SK-N-SH (cell line): Measurements from ENCODE around the gene CLPX. TPM values are rescaled to one million over a fixed set of nuclear protein-coding genes. Genes with fewer than 3 reads are reported as not detected.
"Not testable (repeated sequence)": the region's sequence is repeated elsewhere in the genome, so short reads cannot be mapped to it uniquely, and the experiment has no call there.

ENCODE experiments used
- CTCF ChIA-PET: fragments of 300-600, 350-600 bp; formaldehyde crosslinking; extraction: SDS; loops from one replicate; lab custom pipeline; 2021; lab: Yijun Ruan, JAX
- POLR2A ChIA-PET: fragments of 350-600 bp; sonication (Branson Sonifier 250); formaldehyde crosslinking; extraction: SDS; loops from one replicate; lab custom pipeline; 2020; ENCODE audit warnings: antibody characterized with exemption, inconsistent platforms; lab: Yijun Ruan, JAX
- DNase-seq: peaks from one replicate; pipeline ENCODE4 v3.0.0; 2012
- H2AFZ ChIP-seq: fragments of 200-600 bp; sonication (generic); 2 replicates; pipeline ENCODE4 v1.8.1; 2016; ENCODE audit warnings: antibody characterized with exemption, mild to moderate bottlenecking, low read depth
- H3F3A ChIP-seq: fragments of 200-600 bp; sonication (generic); replicated peaks from 2 replicates; pipeline ENCODE3; 2016; ENCODE audit warnings: antibody characterized with exemption, mild to moderate bottlenecking; ENCODE audit not compliant: insufficient read depth
- H3K27ac ChIP-seq, 2 experiments: fragments of 200-500 bp in 1 of 2; fragments of 200-600 bp in 1 of 2; sonication (Bioruptor generic) in 1 of 2; sonication (generic), shearing (Covaris generic) in 1 of 2; 2 replicates each; pipeline versions ENCODE4 v1.5.1 to v1.6.1; 2014 to 2016; ENCODE audit warnings: low read depth in 2 of 2, inconsistent platforms in 1 of 2, low read length in 1 of 2, mild to moderate bottlenecking in 1 of 2, mixed read lengths in 1 of 2
- H3K27me3 ChIP-seq: fragments of 200-600 bp; sonication (generic), shearing (Covaris generic); 2 replicates; pipeline ENCODE4 v1.6.1; 2016; ENCODE audit warnings: mixed run types; ENCODE audit not compliant: insufficient read depth
- H3K36me3 ChIP-seq, 2 experiments: fragments of 200-500 bp in 1 of 2; fragments of 200-600 bp in 1 of 2; sonication (Bioruptor generic) in 1 of 2; sonication (generic) in 1 of 2; replicated peaks in 1 of 2; 2 replicates each; pipeline versions ENCODE3 to v1.5.1; 2014 to 2016; ENCODE audit warnings: low read length in 1 of 2, mild to moderate bottlenecking in 1 of 2; ENCODE audit not compliant: insufficient read depth in 2 of 2, control insufficient read depth in 1 of 2
- H3K4me1 ChIP-seq, 2 experiments: fragments of 200-500 bp in 1 of 2; fragments of 200-600 bp in 1 of 2; sonication (Bioruptor generic) in 1 of 2; sonication (generic), shearing (Covaris generic) in 1 of 2; 2 replicates each; pipeline versions ENCODE4 v1.5.1 to v1.6.1; 2014 to 2016; ENCODE audit warnings: low read depth in 1 of 2, low read length in 1 of 2, mixed run types in 1 of 2; ENCODE audit not compliant: insufficient read depth in 2 of 2, control insufficient read depth in 1 of 2
- H3K4me2 ChIP-seq: fragments of 200-600 bp; sonication (generic), shearing (Covaris generic); 2 replicates; pipeline ENCODE4 v1.6.1; 2017; ENCODE audit warnings: mixed run types
- H3K4me3 ChIP-seq, 2 experiments: fragments of 200-500 bp in 1 of 2; fragments of 200-600 bp in 1 of 2; sonication (Bioruptor generic) in 1 of 2; sonication (generic), shearing (Covaris generic) in 1 of 2; 2 replicates each; pipeline versions ENCODE4 v1.5.1 to v1.8.1; 2014 to 2016; ENCODE audit warnings: low read depth in 2 of 2, inconsistent platforms in 1 of 2, low read length in 1 of 2, mild to moderate bottlenecking in 1 of 2, mixed read lengths in 1 of 2, moderate library complexity in 1 of 2
- H3K79me2 ChIP-seq: fragments of 200-600 bp; sonication (generic); 2 replicates; pipeline ENCODE4 v1.8.1; 2017; ENCODE audit warnings: mild to moderate bottlenecking; ENCODE audit not compliant: insufficient read depth
- H3K9ac ChIP-seq: fragments of 200-600 bp; sonication (generic); 2 replicates; pipeline ENCODE4 v1.6.1; 2017; ENCODE audit warnings: mixed run types
- H3K9me2 ChIP-seq: fragments of 200-600 bp; sonication (generic); 2 replicates; pipeline ENCODE4 v1.6.1; 2017; ENCODE audit warnings: mixed run types
- H3K9me3 ChIP-seq: fragments of 200-600 bp; sonication (generic); 2 replicates; pipeline ENCODE4 v1.6.1; 2017; ENCODE audit warnings: mixed run types, mild to moderate bottlenecking, moderate library complexity
- H4K20me1 ChIP-seq: fragments of 200-600 bp; sonication (generic); 2 replicates; pipeline ENCODE4 v1.6.1; 2017; ENCODE audit warnings: mild to moderate bottlenecking, mixed run types; ENCODE audit not compliant: insufficient read depth
- CTCF ChIP-seq: fragments of 200-600 bp; sonication (generic); IDR thresholded peaks from 2 replicates; pipeline ENCODE4 v1.6.1; 2017; ENCODE audit warnings: antibody characterized with exemption, mild to moderate bottlenecking, moderate library complexity
- EZH2phosphoT487 ChIP-seq: fragments of 200-600 bp; sonication (generic); IDR thresholded peaks from 2 replicates; pipeline ENCODE4 v1.6.1; 2017; ENCODE audit warnings: low read depth, mixed run types, mild to moderate bottlenecking, antibody characterized with exemption, moderate library complexity, borderline replicate concordance
- JUND ChIP-seq: IDR thresholded peaks from 2 replicates; pipeline ENCODE4 v1.4.0; 2012
- RAD21 ChIP-seq: IDR thresholded peaks from 2 replicates; pipeline ENCODE4 v1.6.1; 2012; ENCODE audit warnings: mild to moderate bottlenecking, low read length
- REST ChIP-seq: IDR thresholded peaks from 2 replicates; pipeline ENCODE4 v1.6.1; 2012; ENCODE audit warnings: mild to moderate bottlenecking, low read depth, low read length, moderate library complexity
- SMC3 ChIP-seq: IDR thresholded peaks from 2 replicates; pipeline ENCODE4 v1.6.1; 2012; ENCODE audit warnings: low read depth, low read length, improper control_type of control experiment
- WGBS: methylation state at CpG from one replicate; pipeline ENCODE4 v1.1.6; 2017; ENCODE audit warnings: low lambda C conversion rate; 5-methylcytosine and 5-hydroxymethylcytosine counted together
- polyA plus RNA-seq, 3 experiments: library from polyadenylated mRNA; depleted of rRNA; stranded (reverse); fragments of >200 nt; gene quantifications; 2 replicates each; pipeline ENCODE4 v1.2.3, GENCODE V29; 2012

Gene CLPX
- polyA plus RNA-seq, 1 of the 3 experiments (the other 2 are of a cell fraction): 12.9 TPM

- Histone ChIP-seq H3K9me3 (no peaks in the 10 kb centered on the region), H3K9ac (no peak overlapping the region), H3K4me1 (peaks cover 0 to 5% of the 10 kb centered on the region in 2 experiments; a peak in 1 of 4 replicates), H3F3A (no peaks in the 10 kb centered on the region), H3K9me2 (no peaks in the 10 kb centered on the region), H3K27me3 (no peaks in the 10 kb centered on the region), H3K27ac (no peak overlapping the region), H3K79me2 (peaks cover 8% of the 10 kb centered on the region; the same call in 1 of the 2 replicates), H3K4me3 (peak overlapping the region in 1 of 2 experiments; percentile 16; a peak in 1 of 4 replicates), H2AFZ (peak overlapping the region; percentile 28; the same call in 1 of the 2 replicates), H3K4me2 (no peak overlapping the region), H3K36me3 (no peaks in the 10 kb centered on the region), H4K20me1 (no peaks in the 10 kb centered on the region)
- WGBS: 10% methylated on average over 3 of the region's 3 CpGs
- POLR2A ChIA-PET: no interaction called here
- CTCF ChIA-PET: interaction anchor here (0.6 to 7.4 kb wide), 15 partner anchors 19 to 147 kb away, joined by 3 to 72 read pairs (median 5); partner anchors contain the start of genes CILP, PARP16 and RNU5B-1
- DNase-seq: peak; percentile 80
- TF ChIP-seq RAD21: peak; percentile 96
- no peak for TF ChIP-seq EZH2phosphoT487
- TF ChIP-seq JUND: no peak
- TF ChIP-seq SMC3: peak; percentile 81
- peak; percentile 86 for TF ChIP-seq CTCF
- TF ChIP-seq REST: no peak
Measured at GRCh38 chr15:65189102-65189740, 4.1 kb upstream of the CLPX start.

- H2AFZ ChIP-seq, H3K9ac ChIP-seq, H3K4me2 ChIP-seq, H3K36me3 ChIP-seq, H3K27ac ChIP-seq, H3K4me1 ChIP-seq, H3F3A ChIP-seq, H3K27me3 ChIP-seq, POLR2A ChIA-PET, H3K9me3 ChIP-seq, H3K4me3 ChIP-seq, H3K9me2 ChIP-seq, H4K20me1 ChIP-seq, DNase-seq: not testable (repeated sequence)
- CTCF ChIA-PET: interaction anchor here (1.3 to 7.4 kb wide), 6 partner anchors 20 to 116 kb away, joined by 4 to 72 read pairs (median 13); partner anchors contain the start of gene RNU5B-1
- 73% methylated on average over 9 of the region's 9 CpGs for WGBS
- H3K79me2 ChIP-seq: peaks cover 15% of the 10 kb centered on the region
Measured at GRCh38 chr15:65188472-65188871, 3.3 kb upstream of the CLPX start.
